Ovary (tissue), 9 donors: Measurements from ENCODE around the gene AK9. TPM values are rescaled to one million over a fixed set of nuclear protein-coding genes. Genes with fewer than 3 reads are reported as not detected.

Source experiments
- DNase-seq, 5 donors: peaks; one replicate each; pipeline ENCODE4 v3.0.0-alpha.2; 2019 to 2020
- H3K27ac ChIP-seq, 2 donors: fragments of 200-600 bp; one replicate each; pipeline versions ENCODE4 v1.5.1 to v1.8.0; 2019 to 2022
- H3K27me3 ChIP-seq: fragments of 200-600 bp; one replicate; pipeline ENCODE4 v1.8.0; 2022
- H3K36me3 ChIP-seq: fragments of 200-600 bp; sonication (generic); one replicate; pipeline ENCODE4 v1.5.1; 2019
- H3K4me1 ChIP-seq: one replicate; pipeline ENCODE4 v1.8.1; 2013; ENCODE audit warnings: mild to moderate bottlenecking, moderate library complexity; ENCODE audit not compliant: insufficient read depth
- H3K4me3 ChIP-seq: fragments of 200-600 bp; sonication (generic); one replicate; pipeline ENCODE4 v1.5.1; 2017
- H3K9me3 ChIP-seq, 2 donors: fragments of 200-600 bp in 1 of 2; sonication (generic) in 1 of 2; one replicate each; pipeline versions ENCODE4 v1.5.1 to v1.8.1; 2013 to 2019; ENCODE audit warnings: mild to moderate bottlenecking in 1 of 2, moderate library complexity in 1 of 2
- EP300 ChIP-seq: sonication (generic); formaldehyde crosslinking; IDR thresholded peaks from one replicate; pipeline ENCODE4 v1.6.1; 2017; ENCODE audit warnings: antibody characterized with exemption
- POLR2A ChIP-seq: fragments of 450-650 bp; IDR thresholded peaks from one replicate; pipeline ENCODE4 v1.6.1; 2017; ENCODE audit warnings: antibody characterized with exemption, mild to moderate bottlenecking, moderate library complexity
- WGBS, 3 donors: extraction: QIAGEN DNeasy Blood & Tissue Kit in 1 of 3; methylation state at CpG; one replicate each; pipeline versions ENCODE4 v1.1.5 to v1.1.7; 2013 to 2017; 5-methylcytosine and 5-hydroxymethylcytosine counted together
- intact Hi-C, 4 donors: fragments of 100-400 bp; cut with DNase I; formaldehyde crosslinking; loops; one replicate each; pipeline versions ENCODE4 v1.11.0 to v1.15.1; 2022 to 2023
- polyA plus RNA-seq, 2 donors: library from polyadenylated mRNA; stranded (reverse); fragments of 200-250 nt in 1 of 2; fragments of 350-450 nt in 1 of 2; fragmentation: Illumina TruSeq in 1 of 2; extraction: RNeasy Lipid Tissue Mini Kit (QIAGEN cat#74804) in 1 of 2; gene quantifications; one replicate each; pipeline ENCODE4 v1.2.3, GENCODE V29; 2013 to 2014
- total RNA-seq, 7 donors: library from RNA; depleted of rRNA in 2 of 7; stranded (reverse); fragments of >200 nt in 2 of 7; fragmentation: NEBNext Ultra II Directional in 3 of 7; extraction: Animal tissue kit (Norgen Biotek cat#: 25700) in 3 of 7; gene quantifications; one replicate each; pipeline versions ENCODE4 v1.1.0 to v1.2.4, GENCODE V29; 2016 to 2023
- TF ChIP-seq, protein P1 (sequence below), 3 donors: fragments of 450-650 bp in 2 of 3; fragments of 200-600 bp in 1 of 3; IDR thresholded peaks; one replicate each; pipeline versions ENCODE4 v1.5.1 to v1.8.0; 2016 to 2022; ENCODE audit warnings: antibody characterized with exemption in 3 of 3, mild to moderate bottlenecking in 1 of 3
- donor health status: DM: no; HTN: no; CAD: no; lungs with moderate emphysema.
- donor health status: DM: no; HTN: no; CAD: no.
- donor health status: Bipolar disorder and iron deficiency.
- donor health status: DM: yes; HTN: yes; CAD: no.
- donor health status: DM: no; HTN: no; CAD: no.
- donor health status: DM: yes; HTN: yes; CAD: no.

Gene AK9
- total and polyA plus RNA-seq, 9 donors, result 2.9 to 17.5 (median 9.2) TPM

DNA sequence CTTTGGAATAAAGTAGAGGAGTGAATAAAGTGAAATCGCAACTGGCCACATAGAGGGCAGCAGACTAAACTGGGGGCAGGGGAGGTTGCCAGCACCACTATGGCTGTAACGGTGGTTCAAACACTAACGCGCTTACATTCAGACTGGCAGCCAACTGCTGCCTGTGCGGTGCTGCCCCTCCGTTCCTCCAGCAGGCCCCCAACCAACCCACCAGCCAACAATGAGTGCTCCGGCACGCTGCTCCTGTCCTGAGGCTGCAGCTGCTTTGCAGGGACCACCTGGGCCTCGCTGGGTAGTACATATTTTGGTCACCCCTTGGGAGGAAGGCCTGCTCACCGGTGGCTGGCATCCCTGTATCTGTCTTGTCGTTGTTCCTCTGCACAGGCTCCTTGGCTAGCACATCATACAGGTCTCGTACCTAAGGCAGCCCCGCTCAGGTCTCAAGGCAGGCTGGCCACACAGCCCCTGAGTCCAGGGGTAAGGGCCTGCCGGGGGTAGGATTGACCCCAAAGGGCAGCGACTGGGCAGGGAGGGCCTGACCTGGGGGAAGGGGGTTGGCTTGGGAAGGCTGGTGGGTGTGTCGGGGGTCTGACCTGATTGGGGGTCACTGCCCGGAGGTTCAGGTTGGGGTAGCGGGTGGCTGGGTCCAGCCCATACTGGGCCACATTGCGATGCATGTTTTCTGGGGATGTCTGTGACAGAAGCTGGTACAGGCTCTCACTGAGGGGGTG is 241.8 kb downstream of the AK9 start:
- H3K9me3 ChIP-seq, result no peaks in the 10 kb centered on the region
- H3K27ac ChIP-seq, result no peak overlapping the region
- TF ChIP-seq POLR2A (no peak), EP300 (no peak)
- TF ChIP-seq, protein P1, sequence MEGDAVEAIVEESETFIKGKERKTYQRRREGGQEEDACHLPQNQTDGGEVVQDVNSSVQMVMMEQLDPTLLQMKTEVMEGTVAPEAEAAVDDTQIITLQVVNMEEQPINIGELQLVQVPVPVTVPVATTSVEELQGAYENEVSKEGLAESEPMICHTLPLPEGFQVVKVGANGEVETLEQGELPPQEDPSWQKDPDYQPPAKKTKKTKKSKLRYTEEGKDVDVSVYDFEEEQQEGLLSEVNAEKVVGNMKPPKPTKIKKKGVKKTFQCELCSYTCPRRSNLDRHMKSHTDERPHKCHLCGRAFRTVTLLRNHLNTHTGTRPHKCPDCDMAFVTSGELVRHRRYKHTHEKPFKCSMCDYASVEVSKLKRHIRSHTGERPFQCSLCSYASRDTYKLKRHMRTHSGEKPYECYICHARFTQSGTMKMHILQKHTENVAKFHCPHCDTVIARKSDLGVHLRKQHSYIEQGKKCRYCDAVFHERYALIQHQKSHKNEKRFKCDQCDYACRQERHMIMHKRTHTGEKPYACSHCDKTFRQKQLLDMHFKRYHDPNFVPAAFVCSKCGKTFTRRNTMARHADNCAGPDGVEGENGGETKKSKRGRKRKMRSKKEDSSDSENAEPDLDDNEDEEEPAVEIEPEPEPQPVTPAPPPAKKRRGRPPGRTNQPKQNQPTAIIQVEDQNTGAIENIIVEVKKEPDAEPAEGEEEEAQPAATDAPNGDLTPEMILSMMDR (IDR thresholded peaks at IDR 0.05), result no peak
- H3K4me3 ChIP-seq, result no peak overlapping the region
- no peaks in the 10 kb centered on the region for H3K36me3 ChIP-seq
- intact Hi-C loops, result no loop called here
- H3K27me3 ChIP-seq, result no peaks in the 10 kb centered on the region
- no peak for DNase-seq
- WGBS, 3 donors, result 67 to 77% (median 74%) methylated on average over 19 of the region's 19 CpGs
- H3K4me1 ChIP-seq, result no peaks in the 10 kb centered on the region

DNA sequence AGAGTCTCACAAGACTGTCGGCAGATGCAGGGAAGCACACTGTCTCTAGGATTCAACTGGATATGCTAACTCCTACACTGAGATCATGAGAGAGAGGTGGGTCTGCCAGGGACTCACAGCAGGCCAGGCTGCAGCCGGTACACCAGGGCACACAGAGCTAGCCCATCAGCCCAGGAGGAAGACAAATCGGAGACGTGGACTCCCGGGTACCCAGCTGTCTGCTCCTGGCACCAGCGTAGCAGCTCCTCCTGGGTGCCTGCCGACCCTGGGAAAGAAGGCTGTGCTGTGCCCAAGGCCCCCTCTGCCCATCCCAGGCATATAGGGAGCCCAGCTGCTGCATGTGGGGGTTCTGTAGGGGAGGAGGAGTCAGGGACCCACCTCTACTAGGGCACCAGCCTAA is 242.4 kb downstream of the AK9 start:
- 45 to 60% (median 57%) methylated on average over 7 of the region's 7 CpGs for WGBS, 3 donors
- no peak for DNase-seq
- intact Hi-C loops, result no loop called here

DNA sequence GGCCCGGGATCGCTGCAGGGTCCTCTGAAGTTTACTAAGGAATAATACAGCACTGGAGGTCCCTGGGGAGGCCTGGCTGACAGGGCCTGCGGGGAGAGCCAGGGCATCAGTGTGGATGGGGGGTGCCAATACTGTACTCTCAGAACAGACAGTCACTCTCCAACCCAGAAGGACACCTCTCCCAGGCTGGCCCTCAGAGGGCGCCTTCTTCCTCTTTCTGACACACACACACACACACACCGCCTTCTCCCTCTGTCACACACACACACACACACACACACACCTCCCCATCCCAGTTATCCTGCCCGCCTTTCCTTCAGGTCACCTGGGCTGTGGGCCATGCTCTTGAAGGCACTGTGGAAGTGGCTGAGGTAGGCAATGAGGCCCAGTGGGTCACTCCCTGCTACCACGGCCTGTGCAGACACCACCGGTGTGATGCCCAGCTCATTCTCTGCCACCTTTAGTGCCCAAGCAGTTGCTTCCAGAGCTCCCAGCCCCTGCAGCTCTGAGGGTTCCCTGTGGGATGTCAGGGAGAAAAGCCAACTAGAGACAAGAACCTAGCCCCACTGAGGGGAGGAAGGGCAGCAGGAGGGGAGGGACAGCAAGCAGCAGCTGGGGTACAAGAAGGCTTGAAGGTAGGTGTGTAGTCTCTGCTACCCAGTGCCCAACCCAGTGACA is 243.0 kb downstream of the AK9 start:
- no peak for DNase-seq
- intact Hi-C loops, result no loop called here
- Histone ChIP-seq H3K27me3 (no peaks in the 10 kb centered on the region), H3K4me1 (no peaks in the 10 kb centered on the region), H3K27ac (no peak overlapping the region), H3K9me3 (no peaks in the 10 kb centered on the region), H3K4me3 (no peak overlapping the region), H3K36me3 (no peaks in the 10 kb centered on the region)
- 85% methylated on average over 8 of the region's 8 CpGs for WGBS, 3 donors
- TF ChIP-seq, protein P1 (IDR thresholded peaks at IDR 0.05), result no peak

More for the DNA sequence above, 242.4 kb downstream of the AK9 start:
- H3K9me3 ChIP-seq, result no peaks in the 10 kb centered on the region
- TF ChIP-seq EP300 (no peak), POLR2A (no peak)
- TF ChIP-seq, protein P1 (IDR thresholded peaks at IDR 0.05), result no peak
- H3K36me3 ChIP-seq, result no peaks in the 10 kb centered on the region
- no peak overlapping the region for H3K4me3 ChIP-seq
- no peaks in the 10 kb centered on the region for H3K27me3 ChIP-seq
- H3K4me1 ChIP-seq, result no peaks in the 10 kb centered on the region
- H3K27ac ChIP-seq, result no peak overlapping the region

DNA sequence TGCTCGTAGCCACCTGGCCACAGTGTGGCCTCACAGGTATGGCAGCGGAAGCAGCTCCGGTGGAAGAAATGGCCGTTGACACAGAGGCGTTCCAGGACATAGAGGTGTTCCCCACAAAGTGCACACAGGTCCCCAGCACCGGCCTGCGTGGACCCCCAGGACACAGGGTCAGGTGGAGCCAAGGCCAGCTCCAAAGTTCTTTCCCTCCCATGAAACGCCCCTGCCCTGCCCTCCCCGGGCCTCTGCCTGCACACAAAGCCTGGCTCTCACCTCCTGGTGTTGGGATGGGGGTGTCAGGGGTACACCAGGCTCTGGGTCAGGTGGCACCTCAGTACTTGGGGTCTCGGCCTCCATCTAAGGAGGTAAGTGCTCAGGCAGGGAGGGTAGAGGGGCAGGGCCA is 243.9 kb downstream of the AK9 start:
- DNase-seq, result no peak
- Histone ChIP-seq H3K9me3 (no peaks in the 10 kb centered on the region), H3K4me3 (no peak overlapping the region), H3K36me3 (no peaks in the 10 kb centered on the region), H3K27ac (no peak overlapping the region), H3K4me1 (peaks cover 2% of the 10 kb centered on the region), H3K27me3 (no peaks in the 10 kb centered on the region)
- 73 to 88% (median 80%) methylated on average over 10 of the region's 10 CpGs for WGBS, 3 donors
- intact Hi-C loops, result no loop called here
- no peak for TF ChIP-seq EP300
- no peak for TF ChIP-seq POLR2A
- TF ChIP-seq, protein P1 (IDR thresholded peaks at IDR 0.05), result no peak
